ENCODE results near the gene WNT7A.

Gene WNT7A

GRCh38 chr3:13767896-13768295 lies 112.0 kb downstream of the WNT7A start:
- DNase-seq: no peak

GRCh38 chr3:13767030-13767429 lies 112.8 kb downstream of the WNT7A start:
- DNase-seq: no peak

All from central memory CD4-positive, alpha-beta T cell (primary cell).